ENCODE measurements around the gene DIPK2B. TPM values are rescaled to one million over a fixed set of nuclear protein-coding genes. Genes with fewer than 3 reads are reported as not detected.

Gene DIPK2B
- total and polyA plus RNA-seq, 2 of the 13 experiments (the other 11 are each of a cell fraction or from before 2014, with no cell fraction given) = not detected

- TF ChIP-seq SSRP1 (CRISPR knock-in tag; IDR thresholded peaks at IDR 0.05) (no peak), NFIC (IDR thresholded peaks at IDR 0.05; ENCODE audit: low read length) (no peak), ZSCAN25 (CRISPR knock-in tag; IDR thresholded peaks at IDR 0.05) (no peak), ZNF318 (CRISPR knock-in tag; IDR thresholded peaks at IDR 0.05) (no peak), PCBP1 (IDR thresholded peaks at IDR 0.05; ENCODE audit: borderline replicate concordance, low read depth, low read length) (no peak)
Measured at GRCh38 chrX:45164995-45165394, 35.7 kb downstream of the DIPK2B start (continued).
